GM18526 (cell line): ENCODE results near the gene TREH.

Experiments used
- POLR2A ChIP-seq: IDR thresholded peaks from 3 replicates; pipeline ENCODE4 v1.6.1; 2011; ENCODE audit not compliant: insufficient read length; ENCODE audit errors: extremely low read depth

The TREH gene

DNA sequence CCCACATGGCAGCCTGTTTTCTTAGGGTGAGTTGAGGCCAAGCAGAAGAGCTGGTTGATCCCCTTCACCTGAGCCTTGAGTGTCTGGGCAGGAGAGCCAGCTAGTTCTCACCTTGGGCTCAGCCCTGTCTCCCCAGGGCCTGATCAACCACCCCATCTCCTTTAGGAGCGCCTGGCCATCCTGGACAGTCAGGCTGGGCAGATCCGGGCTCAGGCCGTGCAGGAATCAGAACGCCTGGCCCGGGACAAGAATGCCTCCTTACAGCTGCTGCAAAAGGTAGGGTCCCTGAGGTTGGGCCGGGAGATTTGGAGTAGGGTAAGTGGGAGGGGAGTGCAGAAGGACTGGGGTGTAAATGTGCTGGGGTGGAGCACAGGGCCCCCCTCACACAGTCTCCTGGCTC is 40.7 kb downstream of the TREH start:
- no peak for TF ChIP-seq POLR2A

- no peak for TF ChIP-seq POLR2A
Measured at GRCh38 chr11:118636569-118637290, 42.7 kb downstream of the TREH start.

DNA sequence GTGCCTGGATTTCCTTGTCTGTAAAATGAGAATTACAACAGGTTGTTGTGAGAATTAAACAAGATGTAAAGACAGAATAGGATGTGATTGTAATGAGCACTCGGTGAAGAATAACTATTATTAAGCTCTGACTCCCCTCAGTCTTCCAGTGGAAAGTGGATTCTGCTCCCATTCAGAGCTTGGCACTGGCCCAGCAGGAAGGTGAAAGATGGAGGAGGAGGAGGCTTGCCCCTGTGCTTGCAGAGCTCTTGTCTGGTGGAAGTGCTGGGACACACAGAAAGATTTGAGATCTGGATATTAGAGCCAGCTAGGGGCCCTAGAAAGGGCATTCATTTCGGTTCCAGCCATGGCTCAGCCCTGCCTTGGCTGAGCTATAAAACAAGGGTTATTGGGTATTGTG is 43.8 kb downstream of the TREH start:
- TF ChIP-seq POLR2A = no peak

- no peak for TF ChIP-seq POLR2A
Measured at GRCh38 chr11:118635237-118635591, 44.2 kb downstream of the TREH start.

DNA sequence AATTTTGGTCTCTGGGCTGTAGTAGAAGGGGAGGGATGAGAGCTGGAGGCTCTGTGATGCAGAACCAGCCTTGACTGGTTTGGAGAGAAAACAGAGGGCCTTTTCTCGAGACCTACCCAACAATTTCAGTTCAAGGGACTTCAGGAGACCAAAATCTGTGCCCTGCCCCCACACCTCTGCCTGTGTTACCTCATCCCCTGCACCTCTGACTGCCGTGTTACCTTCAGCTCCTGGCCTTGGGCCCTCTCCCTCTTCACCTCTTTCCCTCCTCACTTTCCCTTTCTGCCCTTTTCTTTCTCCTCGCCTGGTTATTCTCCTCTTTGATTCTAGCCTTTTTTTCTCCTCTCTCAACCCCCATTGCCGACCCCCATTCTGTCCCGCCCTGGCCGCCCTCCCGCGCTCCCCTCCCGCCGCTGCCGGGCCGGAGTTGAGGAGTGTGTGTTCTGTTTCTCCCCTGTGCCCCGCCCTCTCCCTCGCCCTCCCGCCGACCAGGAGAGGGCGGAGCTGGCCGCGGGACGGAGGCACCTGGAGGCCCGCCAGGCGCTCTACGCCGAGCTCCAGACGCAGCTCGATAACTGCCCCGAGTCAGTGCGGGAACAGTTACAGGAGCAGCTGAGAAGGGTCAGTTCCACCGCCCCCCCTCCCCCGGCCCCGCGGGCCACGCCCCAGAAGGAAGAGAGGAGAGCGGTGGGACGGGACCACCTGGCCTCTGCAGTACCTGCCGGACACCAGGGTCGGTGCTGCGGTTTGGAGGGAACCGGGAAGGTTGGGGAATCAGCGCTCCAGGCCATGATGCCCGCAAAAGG is 44.8 kb downstream of the TREH start:
- no peak for TF ChIP-seq POLR2A

GRCh38 chr11:118633979-118634378 is 45.5 kb downstream of the TREH start:
- TF ChIP-seq POLR2A = no peak

DNA sequence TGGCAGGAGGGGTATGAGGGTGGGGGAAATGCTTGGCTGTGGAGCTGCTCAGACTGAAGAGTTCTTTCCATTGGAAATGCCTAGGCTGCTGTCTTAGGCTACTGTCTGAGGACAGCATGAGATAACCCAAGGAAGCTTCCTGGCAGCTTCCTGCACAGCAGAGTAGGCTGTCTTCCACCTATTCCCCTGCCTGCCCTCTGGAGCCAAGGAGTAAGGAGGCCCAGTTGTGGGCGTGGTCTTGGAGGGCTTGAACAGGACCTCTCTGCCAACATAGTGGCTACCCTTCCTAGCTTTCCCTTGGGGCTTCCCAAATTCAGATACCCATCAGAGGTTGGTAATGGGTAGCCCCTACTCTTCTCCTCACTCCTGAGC is 46.1 kb downstream of the TREH start:
- no peak for TF ChIP-seq POLR2A

GRCh38 chr11:118632577-118633318 is 46.7 kb downstream of the TREH start:
- TF ChIP-seq POLR2A = no peak

GRCh38 chr11:118631142-118631909 is 48.1 kb downstream of the TREH start:
- TF ChIP-seq POLR2A = no peak

DNA sequence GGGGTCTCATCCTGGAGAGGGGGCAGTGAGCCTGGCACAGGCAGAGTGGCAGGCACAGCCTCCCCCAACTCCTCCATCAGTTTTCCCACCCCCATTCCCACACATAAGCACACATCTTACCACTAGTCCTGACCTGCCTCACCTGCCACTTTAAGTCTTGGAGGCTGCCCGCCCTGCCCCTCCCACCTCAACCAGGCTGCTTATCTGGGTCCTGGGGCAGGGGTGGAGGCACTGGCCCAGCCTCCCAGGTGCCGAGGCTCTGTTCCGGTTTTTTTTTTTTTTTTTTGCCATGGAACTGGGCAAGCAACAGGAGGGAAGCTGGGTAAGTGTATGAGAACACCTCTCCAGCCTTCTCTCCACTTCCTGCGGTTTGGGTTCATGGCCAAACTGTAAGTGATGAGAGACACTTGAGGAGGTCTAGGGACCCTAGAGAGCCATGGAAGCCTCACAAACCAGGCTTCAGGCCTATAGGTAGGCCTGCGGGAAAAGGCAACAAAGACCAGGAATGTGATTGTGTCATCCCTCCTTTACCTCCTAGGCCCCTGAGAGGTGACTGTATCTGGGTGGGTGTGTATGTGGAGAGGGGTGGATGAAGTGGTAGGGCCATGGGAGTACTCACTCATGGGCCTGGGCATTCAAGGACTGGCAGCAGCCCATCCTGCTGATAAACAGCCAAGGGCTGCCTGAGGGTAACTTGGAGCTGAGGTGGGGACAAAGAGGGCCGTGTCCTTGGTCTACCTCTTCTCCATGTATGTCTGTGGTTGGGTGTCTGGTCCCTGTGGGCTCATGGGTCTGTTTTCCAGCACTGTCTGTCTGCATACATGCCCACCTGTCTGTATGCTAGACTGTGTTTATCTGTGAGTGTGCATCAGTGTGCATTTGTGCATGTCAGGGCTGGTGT is 49.4 kb downstream of the TREH start:
- TF ChIP-seq POLR2A = no peak

GRCh38 chr11:118628861-118629549 is 50.4 kb downstream of the TREH start:
- no peak for TF ChIP-seq POLR2A

- TF ChIP-seq POLR2A = no peak
Measured at GRCh38 chr11:118628432-118628831, 51.0 kb downstream of the TREH start.

DNA sequence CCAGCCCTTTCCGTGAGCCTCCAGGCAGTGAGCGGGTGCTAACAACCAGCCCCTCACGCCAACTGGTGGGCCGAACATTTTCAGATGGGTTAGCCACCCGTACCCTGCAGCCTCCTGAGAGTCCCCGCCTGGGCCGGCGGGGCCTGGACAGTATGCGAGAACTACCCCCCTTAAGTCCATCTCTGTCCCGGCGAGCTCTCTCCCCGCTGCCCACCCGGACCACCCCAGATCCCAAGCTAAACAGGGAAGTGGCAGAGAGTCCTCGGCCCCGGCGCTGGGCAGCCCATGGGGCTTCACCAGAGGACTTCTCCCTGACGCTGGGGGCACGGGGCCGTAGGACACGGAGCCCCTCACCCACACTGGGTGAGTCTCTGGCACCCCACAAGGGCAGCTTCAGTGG is 51.4 kb downstream of the TREH start:
- TF ChIP-seq POLR2A = no peak

GRCh38 chr11:118627566-118627965 is 51.9 kb downstream of the TREH start:
- TF ChIP-seq POLR2A = no peak
